Measurements from ENCODE around the gene ADGRA1. TPM values are rescaled to one million over a fixed set of nuclear protein-coding genes. Genes with fewer than 3 reads are reported as not detected.

The ADGRA1 gene
- total and polyA plus RNA-seq, 10 of the 15 experiments (the other 5 are each of a cell fraction or from before 2014, with no cell fraction given) = not detected

- RAD21 ChIA-PET (ENCODE audit: unreplicated experiment) = no interaction called here
- CTCF ChIA-PET = no interaction called here
- TF ChIP-seq SMC3 (IDR thresholded peaks at IDR 0.05; ENCODE audit: borderline replicate concordance, low read length) = no peak
- TF ChIP-seq POLR2AphosphoS5 (IDR thresholded peaks at IDR 0.05; ENCODE audit: low read length) = no peak
- TF ChIP-seq MLLT1 (IDR thresholded peaks at IDR 0.05) = no peak
- TF ChIP-seq BACH1 (IDR thresholded peaks at IDR 0.05; ENCODE audit: borderline replicate concordance) = no peak
- TF ChIP-seq GATAD2B (conservative IDR thresholded peaks at IDR 0.05; ENCODE audit: low read depth) = no peak
- TF ChIP-seq RBBP5 (conservative IDR thresholded peaks at IDR 0.05) = no peak
- SMC1A ChIA-PET (ENCODE audit: uncharacterized antibody, unreplicated experiment) = no interaction called here
- H4K20me1 ChIP-seq (ENCODE audit: control insufficient read depth, insufficient read depth) = no peaks in the 10 kb centered on the region
- POLR2A ChIA-PET = no interaction called here
- DNase-seq (ENCODE audit: low read depth, low spot score) (no peak), ATAC-seq (no peak), FAIRE-seq (no peak)
- no peaks in the 10 kb centered on the region for H3K4me1 ChIP-seq (ENCODE audit: control insufficient read depth, insufficient read depth, low read length)
- no peaks in the 10 kb centered on the region for H3K36me3 ChIP-seq (ENCODE audit: control insufficient read depth in 2 of 2, insufficient read depth in 2 of 2, low read length in 1 of 2)
- H3K27ac ChIP-seq (ENCODE audit: control insufficient read depth, insufficient read depth) = no peak overlapping the region
- no peaks in the 10 kb centered on the region; the same call in 2 of the 3 replicates for H3K9me3 ChIP-seq (replicated peaks; ENCODE audit: control insufficient read depth, insufficient read depth, low read length)
- BruUV-seq (replicated peaks) = no TSS peak
- H3K4me2 ChIP-seq (ENCODE audit: control insufficient read depth, insufficient read depth) = no peak overlapping the region
- in situ Hi-C loops (cut with MboI) = no loop called here
- H2AFZ ChIP-seq (ENCODE audit: control insufficient read depth, low read depth, low read length) = no peak overlapping the region
- no peak overlapping the region for H3K9ac ChIP-seq (ENCODE audit: control insufficient read depth, insufficient read depth, low read length)
- WGBS (ENCODE audit: insufficient coverage, insufficient replicate concordance, low lambda C conversion rate, missing lambda C conversion rate) = 93% methylated on average over 21 of the region's 36 CpGs
- H3K27me3 ChIP-seq (replicated peaks in 1 of 2; ENCODE audit: control insufficient read depth in 2 of 2, insufficient read depth in 2 of 2, low read length in 1 of 2) = no peaks in the 10 kb centered on the region
- H3K79me2 ChIP-seq (ENCODE audit: control insufficient read depth, insufficient read depth, low read length) = no peaks in the 10 kb centered on the region
- H3K4me3 ChIP-seq = no peak overlapping the region
- intact Hi-C loops (cut with micrococcal nuclease; ENCODE audit: unreplicated experiment) = no loop called here
These were observed 39.8 kb downstream of the ADGRA1 start for GRCh38 chr10:133127291-133128125.
